Measurements from ENCODE around the gene TAF5.
"Not testable (repeated sequence)": the region's sequence is repeated elsewhere in the genome, so short reads cannot be mapped to it uniquely, and the experiment has no call there.

TAF5 gene

DNA sequence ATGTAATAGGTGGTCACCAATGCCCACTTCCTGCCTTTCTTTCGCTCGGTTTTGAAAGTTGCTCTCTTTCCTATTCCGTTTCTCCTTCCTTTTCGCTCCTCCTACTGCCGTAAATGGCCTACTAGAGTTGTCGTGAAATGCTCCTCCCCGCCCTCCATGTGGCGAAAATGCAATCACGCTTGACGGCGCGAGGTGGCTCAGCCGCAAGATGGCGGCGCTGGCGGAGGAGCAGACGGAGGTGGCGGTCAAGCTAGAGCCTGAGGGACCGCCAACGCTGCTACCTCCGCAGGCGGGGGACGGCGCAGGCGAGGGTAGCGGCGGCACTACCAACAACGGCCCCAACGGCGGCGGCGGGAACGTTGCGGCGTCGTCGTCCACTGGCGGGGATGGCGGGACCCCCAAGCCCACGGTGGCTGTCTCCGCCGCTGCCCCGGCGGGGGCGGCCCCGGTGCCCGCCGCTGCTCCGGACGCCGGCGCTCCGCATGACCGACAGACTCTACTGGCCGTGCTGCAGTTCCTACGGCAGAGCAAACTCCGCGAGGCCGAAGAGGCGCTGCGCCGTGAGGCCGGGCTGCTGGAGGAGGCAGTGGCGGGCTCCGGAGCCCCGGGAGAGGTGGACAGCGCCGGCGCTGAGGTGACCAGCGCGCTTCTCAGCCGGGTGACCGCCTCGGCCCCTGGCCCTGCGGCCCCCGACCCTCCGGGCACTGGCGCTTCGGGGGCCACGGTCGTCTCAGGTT lies at the start of gene TAF5:
TAF5 (plus strand) TSS at position 195 of the 737 bp plus-strand sequence; CDS start at position 209, 14 bp downstream.
- Mint-ChIP-seq H3K9me3 (no peaks in the 10 kb centered on the region), H3K4me1 (peaks cover 23% of the 10 kb centered on the region), H3K27me3 (no peaks in the 10 kb centered on the region), H3K4me3 (peak within 1 kb of the TSS; percentile 84), H3K27ac (peak within 1 kb of the TSS; percentile 88), H3K36me3 (ENCODE audit: low read depth) (peaks cover 3% of the 10 kb centered on the region)
- DNase-seq (peak; percentile 90), ATAC-seq (peak; percentile 58)

DNA sequence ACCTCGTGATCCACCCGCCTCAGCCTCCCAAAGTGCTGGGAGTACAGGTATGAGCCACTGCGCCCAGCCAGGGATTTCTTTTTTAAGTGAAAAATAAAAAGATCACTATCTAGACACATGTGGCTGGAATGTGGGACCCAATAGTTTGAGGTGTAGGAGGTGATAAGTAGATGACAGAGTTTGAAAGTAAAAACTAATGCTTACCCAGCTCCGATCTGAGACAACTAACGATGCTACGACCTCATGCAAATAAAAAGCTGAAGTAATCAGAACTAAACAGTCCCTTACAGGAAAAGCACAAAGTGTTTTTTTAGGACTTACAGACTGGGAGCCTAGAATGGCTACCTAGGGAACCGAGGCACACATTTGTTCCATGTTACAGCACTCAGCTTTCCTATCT lies 39.9 kb upstream of the TAF5 start:
- Mint-ChIP-seq H3K27ac (no peak overlapping the region), H3K27me3 (no peaks in the 10 kb centered on the region), H3K4me1 (no peaks in the 10 kb centered on the region), H3K9me3 (no peaks in the 10 kb centered on the region), H3K36me3 (ENCODE audit: low read depth) (peaks cover 19% of the 10 kb centered on the region), H3K4me3 (no peak overlapping the region)
- no peak for ATAC-seq
- no peak for DNase-seq

DNA sequence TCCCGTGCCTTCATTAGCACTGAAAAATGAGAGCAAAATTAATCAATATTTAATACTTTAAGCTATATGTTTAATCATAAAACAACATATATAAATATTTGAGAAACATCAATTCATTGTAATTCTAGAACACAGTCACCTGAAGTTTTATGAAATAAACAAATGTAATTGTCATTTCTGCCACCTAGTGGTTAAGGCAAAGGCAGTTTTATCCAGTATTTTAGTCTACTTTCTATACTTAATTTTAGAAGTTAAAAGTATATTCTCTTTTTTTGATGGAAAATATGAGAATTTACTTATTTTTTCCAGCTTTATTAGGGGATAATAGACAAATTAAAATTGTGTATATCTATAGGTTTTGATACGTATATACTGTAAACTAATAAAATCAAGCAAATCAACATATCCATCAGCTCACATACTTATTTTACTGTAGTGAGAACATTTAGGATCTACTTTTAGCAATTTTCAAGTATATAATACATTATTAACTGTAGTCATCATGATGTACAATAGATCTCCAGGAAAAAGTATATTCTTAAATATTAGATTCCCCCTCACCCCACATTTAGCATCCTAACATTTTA lies 33.7 kb upstream of the TAF5 start:
- H3K4me3 Mint-ChIP-seq, result no peak overlapping the region
- ATAC-seq (no peak), DNase-seq (no peak)
- H3K36me3 Mint-ChIP-seq (ENCODE audit: low read depth), result peaks cover 19% of the 10 kb centered on the region
- H3K27ac Mint-ChIP-seq, result no peak overlapping the region
- H3K4me1 Mint-ChIP-seq, result no peaks in the 10 kb centered on the region
- no peaks in the 10 kb centered on the region for H3K27me3 Mint-ChIP-seq
- no peaks in the 10 kb centered on the region for H3K9me3 Mint-ChIP-seq

DNA sequence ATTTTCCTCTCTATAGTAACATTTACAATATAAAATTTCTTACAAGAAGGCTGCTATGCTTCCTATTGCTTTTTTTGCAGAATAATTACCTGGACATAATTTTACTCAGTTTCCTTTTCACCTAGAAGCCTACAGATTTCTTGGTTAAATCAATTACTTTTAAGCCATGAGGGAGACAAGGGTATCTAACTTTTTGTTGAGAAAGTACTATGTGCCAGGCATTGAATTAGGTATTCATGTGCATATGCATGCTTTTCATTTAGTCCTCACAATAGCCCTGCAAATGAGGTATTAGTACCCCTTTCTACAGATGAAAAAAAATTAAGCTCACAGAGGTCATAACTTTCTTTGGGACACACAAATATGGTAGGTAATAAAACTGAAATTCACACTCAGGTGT lies 33.2 kb upstream of the TAF5 start:
- Mint-ChIP-seq H3K9me3 (no peaks in the 10 kb centered on the region), H3K27ac (no peak overlapping the region), H3K4me3 (no peak overlapping the region), H3K4me1 (no peaks in the 10 kb centered on the region), H3K27me3 (no peaks in the 10 kb centered on the region), H3K36me3 (ENCODE audit: low read depth) (peaks cover 19% of the 10 kb centered on the region)
- ATAC-seq (no peak), DNase-seq (no peak)

DNA sequence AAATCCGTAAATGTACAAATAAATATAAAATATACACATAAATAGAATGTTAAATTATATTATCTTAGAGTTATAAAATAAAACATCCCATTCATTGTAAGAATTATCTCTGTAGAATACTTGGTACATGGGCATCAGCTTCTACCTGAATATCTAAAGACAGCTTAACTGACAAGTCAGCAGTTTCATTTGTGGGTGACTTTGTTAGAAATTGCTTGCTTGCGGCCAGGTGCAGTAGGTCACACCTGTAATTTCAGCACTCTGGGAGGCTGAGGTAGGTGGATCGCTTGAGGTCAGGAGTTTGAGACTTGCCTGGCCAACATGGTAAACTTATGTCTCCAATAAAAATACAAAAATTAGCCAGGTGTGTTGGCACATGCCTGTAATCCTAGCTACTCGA lies 31.4 kb upstream of the TAF5 start:
- ATAC-seq, result no peak
- H3K4me3 Mint-ChIP-seq, result no peak overlapping the region

DNA sequence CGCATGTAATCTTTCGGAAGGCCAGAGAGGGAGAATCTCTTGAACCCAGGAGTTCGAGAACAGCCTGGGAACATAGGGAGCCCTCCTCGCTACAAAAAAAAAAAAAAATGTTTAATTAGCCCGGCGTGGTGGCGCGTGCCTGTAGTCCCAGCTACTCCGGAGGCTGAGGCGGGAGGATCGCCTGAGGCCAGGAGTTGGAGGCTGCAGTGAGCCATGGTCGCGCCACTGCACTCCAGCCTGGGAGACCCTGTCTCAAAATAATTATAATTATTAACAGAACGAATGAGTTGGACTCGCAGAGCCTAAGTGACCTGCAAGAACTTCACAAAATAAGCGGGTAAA lies 17.6 kb upstream of the TAF5 start:
- Mint-ChIP-seq H3K36me3 (ENCODE audit: low read depth) (peaks cover 15% of the 10 kb centered on the region), H3K27ac (peak overlapping the region; percentile 74), H3K27me3 (no peaks in the 10 kb centered on the region), H3K9me3 (no peaks in the 10 kb centered on the region), H3K4me1 (peaks cover 18% of the 10 kb centered on the region), H3K4me3 (peak overlapping the region; percentile 89)
- DNase-seq (no peak), ATAC-seq (no peak)

More for the DNA sequence above, 31.4 kb upstream of the TAF5 start:
- Mint-ChIP-seq H3K27me3 (no peaks in the 10 kb centered on the region), H3K27ac (no peak overlapping the region), H3K9me3 (no peaks in the 10 kb centered on the region), H3K4me1 (no peaks in the 10 kb centered on the region), H3K36me3 (ENCODE audit: low read depth) (peaks cover 15% of the 10 kb centered on the region)
- no peak for DNase-seq

DNA sequence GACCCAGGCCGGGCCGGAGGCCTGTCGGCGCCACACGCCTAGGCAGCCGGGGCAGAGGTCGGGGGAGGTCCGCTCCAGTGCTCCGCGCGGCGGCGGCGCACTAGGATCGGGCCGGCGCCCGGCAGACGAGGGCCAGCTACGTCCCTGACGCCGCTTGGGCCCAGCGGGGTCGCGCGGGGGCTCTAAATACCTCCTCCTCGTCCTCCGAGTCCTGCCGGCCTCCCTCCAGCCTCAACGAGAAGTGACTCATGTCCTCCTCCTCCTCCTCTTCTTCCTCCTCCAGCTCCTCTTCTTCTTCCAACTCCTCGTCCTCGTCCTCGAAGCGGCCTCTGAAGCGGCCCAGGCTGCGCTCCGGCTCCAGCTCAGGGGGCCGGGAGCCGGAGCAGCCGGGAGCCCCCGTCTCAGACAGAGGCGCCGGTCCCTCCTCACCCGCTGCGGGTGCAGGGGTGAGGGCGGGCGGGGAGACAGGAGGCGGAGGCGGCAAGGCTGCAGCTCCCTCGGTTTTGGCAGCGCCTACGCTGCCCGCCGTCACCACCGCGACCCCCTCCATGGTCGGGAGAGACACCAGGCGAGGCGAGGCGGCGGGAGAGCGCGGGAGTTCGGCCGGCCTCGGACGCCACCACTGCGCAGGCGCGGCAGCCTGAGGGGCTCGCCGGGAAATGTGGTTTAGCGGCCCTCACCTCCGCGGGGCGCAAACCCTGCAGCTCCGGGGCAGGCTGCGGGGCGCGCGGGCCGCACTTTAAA lies 17.1 kb upstream of the TAF5 start, which contains the start of gene PCGF6:
PCGF6 (minus strand) TSS at position 624 of the 744 bp plus-strand sequence; CDS start at position 550, 74 bp downstream.
- peak within 1 kb of the TSS; percentile 89 for H3K4me3 Mint-ChIP-seq
- peaks cover 15% of the 10 kb centered on the region for H3K36me3 Mint-ChIP-seq (ENCODE audit: low read depth)
- DNase-seq, result peak; percentile 83
- no peaks in the 10 kb centered on the region for H3K27me3 Mint-ChIP-seq
- H3K27ac Mint-ChIP-seq, result peak within 1 kb of the TSS; percentile 87
- peaks cover 18% of the 10 kb centered on the region for H3K4me1 Mint-ChIP-seq
- H3K9me3 Mint-ChIP-seq, result no peaks in the 10 kb centered on the region
- peak; percentile 82 for ATAC-seq

DNA sequence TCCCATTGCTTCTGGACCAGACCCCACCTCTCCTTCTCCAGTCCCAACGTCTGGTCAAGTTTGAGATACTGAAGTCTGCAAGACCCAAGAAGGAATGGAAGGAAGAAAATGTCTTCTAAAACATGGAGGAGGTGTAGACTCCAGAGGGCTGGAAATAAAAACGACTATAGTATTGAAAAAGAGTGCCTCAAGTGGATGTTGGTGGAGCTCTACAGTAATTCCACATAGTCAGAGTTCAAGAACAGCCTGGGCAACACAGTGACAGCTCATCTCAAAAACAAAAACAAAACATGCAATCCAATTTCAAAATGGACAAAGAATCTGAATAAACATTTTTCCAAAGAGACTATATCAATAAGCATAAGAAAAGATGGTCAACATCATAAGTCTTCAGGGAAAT lies 14.5 kb upstream of the TAF5 start:
- no peak for ATAC-seq

DNA sequence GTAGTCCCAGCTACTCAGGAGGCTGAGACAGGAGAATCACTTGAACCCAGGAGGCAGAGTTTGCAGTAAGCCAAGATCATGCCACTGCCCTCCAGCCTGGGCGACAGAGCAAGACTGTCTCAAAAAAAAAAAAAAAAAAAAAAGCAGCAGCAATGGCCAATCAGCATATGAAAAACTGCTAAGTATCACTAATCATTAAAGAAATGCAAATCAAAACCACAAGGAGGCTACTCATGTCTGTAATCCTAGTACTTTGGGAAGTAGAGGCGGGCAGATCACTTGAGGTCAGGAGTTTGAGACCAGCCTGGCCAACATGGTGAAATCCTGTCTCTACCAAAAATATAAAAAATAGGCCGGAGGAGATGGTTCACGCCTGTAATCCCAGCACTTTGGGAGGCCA lies 13.2 kb upstream of the TAF5 start:
- not testable (repeated sequence) for H3K27me3 Mint-ChIP-seq; H3K4me1 Mint-ChIP-seq; H3K27ac Mint-ChIP-seq; DNase-seq; ATAC-seq; H3K36me3 Mint-ChIP-seq (ENCODE audit: low read depth); H3K4me3 Mint-ChIP-seq; H3K9me3 Mint-ChIP-seq

More for the DNA sequence above, 14.5 kb upstream of the TAF5 start:
- no peaks in the 10 kb centered on the region for H3K27me3 Mint-ChIP-seq
- no peaks in the 10 kb centered on the region for H3K9me3 Mint-ChIP-seq
- no peak overlapping the region for H3K4me3 Mint-ChIP-seq
- peaks cover 15% of the 10 kb centered on the region for H3K4me1 Mint-ChIP-seq
- no peak for DNase-seq
- no peak overlapping the region for H3K27ac Mint-ChIP-seq
- H3K36me3 Mint-ChIP-seq (ENCODE audit: low read depth), result peaks cover 7% of the 10 kb centered on the region

DNA sequence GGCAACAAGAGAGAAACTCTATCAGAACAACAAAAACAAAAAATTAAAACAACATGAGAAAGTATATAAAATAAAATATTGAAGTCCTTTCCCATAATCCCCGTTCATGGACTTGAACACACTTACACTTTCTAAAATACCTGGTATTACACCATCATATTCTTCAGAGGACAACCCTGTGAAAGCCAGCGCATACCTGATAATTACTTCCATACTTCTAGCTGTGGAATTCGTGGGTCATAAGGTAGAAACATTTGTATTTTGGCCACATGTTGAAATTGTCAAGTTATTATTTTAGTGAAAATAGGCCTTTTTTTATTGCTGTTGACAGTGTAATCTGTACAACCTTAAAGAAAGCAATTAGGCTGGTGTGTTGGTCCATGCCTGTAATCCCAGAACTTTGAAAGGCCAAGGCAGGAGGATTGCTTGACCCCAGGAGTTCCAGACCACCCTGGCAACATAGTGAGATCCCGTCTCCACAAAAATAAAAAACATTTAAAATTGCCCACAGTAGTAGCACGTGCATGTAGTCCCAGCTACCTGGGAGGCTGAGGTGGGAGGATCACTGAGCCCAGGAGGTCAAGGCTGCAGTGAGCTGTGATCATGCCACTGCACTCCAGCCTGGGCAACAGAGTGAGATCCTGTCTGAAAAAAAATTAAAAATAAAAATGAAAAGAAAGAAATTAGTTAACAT lies 11.7 kb upstream of the TAF5 start:
- ATAC-seq (no peak), DNase-seq (no peak)
- no peaks in the 10 kb centered on the region for H3K36me3 Mint-ChIP-seq (ENCODE audit: low read depth)
- no peaks in the 10 kb centered on the region for H3K9me3 Mint-ChIP-seq
- peaks cover 6% of the 10 kb centered on the region for H3K4me1 Mint-ChIP-seq
- H3K27me3 Mint-ChIP-seq, result no peaks in the 10 kb centered on the region
- no peak overlapping the region for H3K27ac Mint-ChIP-seq
- H3K4me3 Mint-ChIP-seq, result no peak overlapping the region

DNA sequence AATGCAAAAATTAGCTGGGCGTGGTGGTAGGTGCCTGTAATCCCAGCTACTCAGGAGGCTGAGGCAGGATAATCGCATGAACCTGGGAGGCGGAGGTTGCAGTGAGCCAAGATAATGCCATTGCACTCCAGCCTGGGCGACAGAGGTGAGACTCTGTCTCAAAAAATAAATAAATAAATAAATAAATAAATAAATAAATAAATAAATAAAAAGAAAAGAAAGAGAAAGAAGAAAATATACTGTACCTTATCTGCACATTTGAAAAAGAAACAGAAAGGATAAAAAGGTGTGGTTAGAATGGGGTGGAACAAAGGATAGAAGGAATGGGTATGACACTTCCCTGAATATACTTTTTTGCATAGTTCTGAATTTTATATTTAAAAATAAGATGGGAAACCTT lies 8.3 kb upstream of the TAF5 start:
- H3K9me3 Mint-ChIP-seq; H3K4me1 Mint-ChIP-seq; H3K27me3 Mint-ChIP-seq; H3K36me3 Mint-ChIP-seq (ENCODE audit: low read depth); DNase-seq; ATAC-seq; H3K27ac Mint-ChIP-seq; H3K4me3 Mint-ChIP-seq: not testable (repeated sequence)

DNA sequence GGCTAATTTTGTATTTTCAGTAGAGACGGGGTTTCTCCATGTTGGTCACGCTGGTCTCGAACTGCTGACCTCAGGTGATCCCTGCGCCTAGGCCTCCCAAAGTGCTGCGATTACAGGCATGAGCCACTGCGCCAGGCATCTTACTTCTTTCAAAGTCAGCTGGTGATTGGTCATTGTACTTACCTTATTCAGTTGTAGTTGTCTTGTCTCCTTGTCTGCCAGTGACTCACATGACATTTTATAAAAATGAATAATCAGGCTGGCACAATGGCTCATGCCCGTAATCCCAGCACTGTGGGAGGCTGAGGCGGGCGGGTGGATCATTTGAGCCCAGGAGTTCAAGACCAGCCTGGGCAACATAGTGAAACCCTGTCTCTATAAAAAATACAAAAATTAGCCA lies 7.0 kb upstream of the TAF5 start:
- not testable (repeated sequence) for DNase-seq; H3K27me3 Mint-ChIP-seq; H3K4me1 Mint-ChIP-seq; H3K4me3 Mint-ChIP-seq; H3K36me3 Mint-ChIP-seq (ENCODE audit: low read depth); H3K27ac Mint-ChIP-seq; H3K9me3 Mint-ChIP-seq
- ATAC-seq, result peak; percentile 57

DNA sequence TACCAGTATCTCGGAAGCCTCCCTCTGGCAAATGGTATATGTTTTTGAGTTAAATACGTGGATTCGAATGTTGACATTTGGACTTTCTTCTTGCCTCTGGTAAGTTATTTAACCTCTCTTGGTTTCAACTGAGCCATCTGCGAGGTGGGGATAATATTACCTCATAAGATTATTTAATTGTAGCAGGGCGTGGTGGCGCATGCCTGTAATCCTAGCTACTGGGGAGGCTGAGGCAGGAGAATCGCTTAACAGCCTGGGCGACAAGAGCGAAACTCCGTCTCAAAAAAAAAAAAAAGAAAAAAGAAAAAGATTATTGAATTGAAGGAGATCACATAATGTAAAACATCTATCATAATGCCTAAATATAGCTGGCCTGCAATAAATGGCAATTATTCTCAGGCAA lies 396 bp upstream of the TAF5 start:
- Mint-ChIP-seq H3K4me1 (peaks cover 23% of the 10 kb centered on the region), H3K4me3 (peak overlapping the region; percentile 84), H3K9me3 (no peaks in the 10 kb centered on the region), H3K27me3 (no peaks in the 10 kb centered on the region), H3K27ac (peak overlapping the region; percentile 88), H3K36me3 (ENCODE audit: low read depth) (peaks cover 3% of the 10 kb centered on the region)
- ATAC-seq (no peak), DNase-seq (no peak)

DNA sequence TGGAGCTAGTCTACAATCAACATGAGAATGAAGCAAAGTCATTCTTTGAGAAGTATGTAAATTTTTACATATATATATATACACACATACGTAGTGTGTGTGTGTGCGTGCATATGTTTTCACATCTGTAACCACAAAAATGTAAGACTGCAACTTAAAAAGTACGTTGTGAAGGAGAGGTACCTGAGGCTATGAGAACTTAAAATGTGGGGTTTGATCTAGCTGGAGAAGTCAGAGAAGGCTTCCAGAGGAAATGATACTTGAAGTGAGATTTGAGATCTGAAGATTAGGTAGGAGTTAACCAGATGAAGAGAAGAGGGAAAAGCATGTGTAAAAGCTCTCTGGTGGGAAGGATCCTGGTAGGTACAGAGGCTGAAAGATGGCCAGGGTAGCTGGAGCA lies 5.8 kb downstream of the TAF5 start:
- peaks cover 19% of the 10 kb centered on the region for H3K4me1 Mint-ChIP-seq
- no peak for DNase-seq
- peaks cover 27% of the 10 kb centered on the region for H3K36me3 Mint-ChIP-seq (ENCODE audit: low read depth)
- H3K4me3 Mint-ChIP-seq, result no peak overlapping the region
- no peaks in the 10 kb centered on the region for H3K27me3 Mint-ChIP-seq
- no peaks in the 10 kb centered on the region for H3K9me3 Mint-ChIP-seq
- ATAC-seq, result no peak
- peak overlapping the region; percentile 61 for H3K27ac Mint-ChIP-seq

Measured in activated naive CD8-positive, alpha-beta T cell treated with anti-CD3 and anti-CD28 coated beads, Interleukin-2, amount 50 U/mL, for 24 hours (primary cell).